Neural progenitor cell (in vitro differentiated cells): ENCODE results near the gene TPD52L1.

Source experiments
- EZH2 ChIP-seq: fragments of 200-600 bp; sonication (generic); IDR thresholded peaks from 2 replicates; pipeline ENCODE4 v1.6.1; 2017; ENCODE audit warnings: antibody characterized with exemption, mild to moderate bottlenecking, moderate library complexity
- EZH2phosphoT487 ChIP-seq: fragments of 200-600 bp; sonication (generic); IDR thresholded peaks from 2 replicates; pipeline ENCODE4 v1.6.1; 2017; ENCODE audit warnings: antibody characterized with exemption
- TF ChIP-seq, protein P1 (sequence below): fragments of 200-600 bp; sonication (generic); IDR thresholded peaks from 2 replicates; pipeline ENCODE4 v1.5.1; 2017; ENCODE audit warnings: antibody characterized with exemption, mild to moderate bottlenecking

DNA sequence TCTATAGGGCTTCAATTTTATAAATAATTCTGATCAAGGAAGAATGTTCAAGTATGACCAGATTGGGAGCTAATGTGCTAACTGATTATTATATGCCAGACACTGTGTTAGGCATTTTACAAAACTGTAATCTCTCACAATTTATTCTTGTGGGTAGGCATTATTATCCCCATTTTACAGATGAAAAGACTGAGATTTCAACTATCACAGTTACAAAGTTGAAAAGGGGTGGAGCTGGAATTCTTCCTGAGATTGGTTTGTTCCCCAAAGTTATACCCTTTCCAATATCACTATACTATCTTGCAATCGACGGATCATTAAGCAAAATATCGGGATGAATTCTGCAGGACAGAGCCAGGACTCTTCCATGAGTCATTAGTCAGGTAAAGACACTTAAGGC lies 57.1 kb downstream of the TPD52L1 start:
- TF ChIP-seq, protein P1, sequence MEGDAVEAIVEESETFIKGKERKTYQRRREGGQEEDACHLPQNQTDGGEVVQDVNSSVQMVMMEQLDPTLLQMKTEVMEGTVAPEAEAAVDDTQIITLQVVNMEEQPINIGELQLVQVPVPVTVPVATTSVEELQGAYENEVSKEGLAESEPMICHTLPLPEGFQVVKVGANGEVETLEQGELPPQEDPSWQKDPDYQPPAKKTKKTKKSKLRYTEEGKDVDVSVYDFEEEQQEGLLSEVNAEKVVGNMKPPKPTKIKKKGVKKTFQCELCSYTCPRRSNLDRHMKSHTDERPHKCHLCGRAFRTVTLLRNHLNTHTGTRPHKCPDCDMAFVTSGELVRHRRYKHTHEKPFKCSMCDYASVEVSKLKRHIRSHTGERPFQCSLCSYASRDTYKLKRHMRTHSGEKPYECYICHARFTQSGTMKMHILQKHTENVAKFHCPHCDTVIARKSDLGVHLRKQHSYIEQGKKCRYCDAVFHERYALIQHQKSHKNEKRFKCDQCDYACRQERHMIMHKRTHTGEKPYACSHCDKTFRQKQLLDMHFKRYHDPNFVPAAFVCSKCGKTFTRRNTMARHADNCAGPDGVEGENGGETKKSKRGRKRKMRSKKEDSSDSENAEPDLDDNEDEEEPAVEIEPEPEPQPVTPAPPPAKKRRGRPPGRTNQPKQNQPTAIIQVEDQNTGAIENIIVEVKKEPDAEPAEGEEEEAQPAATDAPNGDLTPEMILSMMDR = no peak
- TF ChIP-seq EZH2phosphoT487 = no peak
- no peak for TF ChIP-seq EZH2
